Measurements from ENCODE around the gene IMPA2.
"Not testable (repeated sequence)": the region's sequence is repeated elsewhere in the genome, so short reads cannot be mapped to it uniquely, and the experiment has no call there.

Gene IMPA2

GRCh38 chr18:11981192-11981542 lies at the start of gene IMPA2:
Gene IMPA2, plus strand, starts transcription at chr18:11981507. Its CDS starts 163 bp downstream, at chr18:11981670.
- no peak for TF ChIP-seq CTCF (conservative IDR thresholded peaks at IDR 0.05; ENCODE audit: low read depth, low read length)
- H3K4me3 ChIP-seq (ENCODE audit: low read length) = peak within 1 kb of the TSS; percentile 69
- DNase-seq (ENCODE audit: low read depth) = no peak

- no peak overlapping the region for H3K4me3 ChIP-seq (ENCODE audit: low read length)
- DNase-seq (ENCODE audit: low read depth) = no peak
- TF ChIP-seq CTCF (conservative IDR thresholded peaks at IDR 0.05; ENCODE audit: low read depth, low read length) = no peak
Observed at GRCh38 chr18:11932393-11932792, 48.9 kb upstream of the IMPA2 start.

GRCh38 chr18:11937874-11938478 lies 43.3 kb upstream of the IMPA2 start:
- H3K4me3 ChIP-seq (ENCODE audit: low read length) = no peak overlapping the region
- TF ChIP-seq CTCF (conservative IDR thresholded peaks at IDR 0.05; ENCODE audit: low read depth, low read length) = peak; percentile 73
- no peak for DNase-seq (ENCODE audit: low read depth)

- no peak for TF ChIP-seq CTCF (conservative IDR thresholded peaks at IDR 0.05; ENCODE audit: low read depth, low read length)
- no peak overlapping the region for H3K4me3 ChIP-seq (ENCODE audit: low read length)
- no peak for DNase-seq (ENCODE audit: low read depth)
Observed at GRCh38 chr18:11940956-11941355, 40.4 kb upstream of the IMPA2 start.

- no peak for DNase-seq (ENCODE audit: low read depth)
- TF ChIP-seq CTCF (conservative IDR thresholded peaks at IDR 0.05; ENCODE audit: low read depth, low read length) = no peak
- H3K4me3 ChIP-seq (ENCODE audit: low read length) = no peak overlapping the region
Observed at GRCh38 chr18:11943551-11943950, 37.8 kb upstream of the IMPA2 start.

GRCh38 chr18:11944252-11944651 lies 37.1 kb upstream of the IMPA2 start:
- no peak for TF ChIP-seq CTCF (conservative IDR thresholded peaks at IDR 0.05; ENCODE audit: low read depth, low read length)
- H3K4me3 ChIP-seq (ENCODE audit: low read length) = no peak overlapping the region
- no peak for DNase-seq (ENCODE audit: low read depth)

- no peak for DNase-seq (ENCODE audit: low read depth)
- no peak for TF ChIP-seq CTCF (conservative IDR thresholded peaks at IDR 0.05; ENCODE audit: low read depth, low read length)
- no peak overlapping the region for H3K4me3 ChIP-seq (ENCODE audit: low read length)
Observed at GRCh38 chr18:11944786-11945185, 36.5 kb upstream of the IMPA2 start.

GRCh38 chr18:11945834-11946659 lies 35.3 kb upstream of the IMPA2 start:
- H3K4me3 ChIP-seq (ENCODE audit: low read length) = not testable (repeated sequence)

More at GRCh38 chr18:11945834-11946659, 35.3 kb upstream of the IMPA2 start:
- DNase-seq (ENCODE audit: low read depth) = not testable (repeated sequence)

All from retinal pigment epithelial cell (primary cell).